Kidney capillary endothelial cell (primary cell): Measurements from ENCODE around the gene ZMYM5.
"Not testable (repeated sequence)": the region's sequence is repeated elsewhere in the genome, so short reads cannot be mapped to it uniquely, and the experiment has no call there.

Source experiments
- DNase-seq: peaks from one replicate; pipeline ENCODE4 v3.0.0-alpha.2; 2018; ENCODE audit warnings: low spot score

Gene ZMYM5

GRCh38 chr13:19863323-19864023 lies at the start of gene ZMYM5:
ZMYM5 (minus strand) TSS chr13:19863649; CDS start chr13:19852180, 11,469 bp downstream.
- peak; percentile 96 for DNase-seq

GRCh38 chr13:19910336-19911072 lies 47.1 kb upstream of the ZMYM5 start:
- no peak for DNase-seq

- DNase-seq: no peak
Measured at GRCh38 chr13:19908350-19908986, 45.0 kb upstream of the ZMYM5 start.

- not testable (repeated sequence) for DNase-seq
Measured at GRCh38 chr13:19905487-19906195, 42.2 kb upstream of the ZMYM5 start.

GRCh38 chr13:19890030-19890429 lies 26.6 kb upstream of the ZMYM5 start:
- DNase-seq: no peak

GRCh38 chr13:19888799-19889198 lies 25.4 kb upstream of the ZMYM5 start:
- no peak for DNase-seq

GRCh38 chr13:19882231-19882630 lies 18.8 kb upstream of the ZMYM5 start:
- DNase-seq: no peak

GRCh38 chr13:19881641-19882040 lies 18.2 kb upstream of the ZMYM5 start:
- no peak for DNase-seq

GRCh38 chr13:19864746-19865309 lies 1.4 kb upstream of the ZMYM5 start:
- peak; percentile 81 for DNase-seq

GRCh38 chr13:19864024-19864745 lies 736 bp upstream of the ZMYM5 start:
- DNase-seq: peak; percentile 40

GRCh38 chr13:19862481-19863313 lies 752 bp downstream of the ZMYM5 start:
- DNase-seq: peak; percentile 22

GRCh38 chr13:19861762-19862161 lies 1.7 kb downstream of the ZMYM5 start:
- DNase-seq: no peak

GRCh38 chr13:19860884-19861655 lies 2.4 kb downstream of the ZMYM5 start:
- DNase-seq: peak; percentile 31

GRCh38 chr13:19857637-19858036 lies 5.8 kb downstream of the ZMYM5 start:
- DNase-seq: not testable (repeated sequence)

- DNase-seq: no peak
Measured at GRCh38 chr13:19852766-19853165, 10.7 kb downstream of the ZMYM5 start.

- DNase-seq: peak; percentile 50
Measured at GRCh38 chr13:19845758-19846157, 17.7 kb downstream of the ZMYM5 start.

- DNase-seq: no peak
Measured at GRCh38 chr13:19838865-19839275, 24.6 kb downstream of the ZMYM5 start.

GRCh38 chr13:19836472-19836871 lies 27.0 kb downstream of the ZMYM5 start:
- DNase-seq: no peak

- no peak for DNase-seq
Measured at GRCh38 chr13:19834704-19835103, 28.7 kb downstream of the ZMYM5 start.

- no peak for DNase-seq
Measured at GRCh38 chr13:19822673-19823072, 40.8 kb downstream of the ZMYM5 start.
